ENCODE results near the gene TMCC1.

- TF ChIP-seq POLR2A (IDR thresholded peaks at IDR 0.05), result no peak
- TF ChIP-seq, protein P1, sequence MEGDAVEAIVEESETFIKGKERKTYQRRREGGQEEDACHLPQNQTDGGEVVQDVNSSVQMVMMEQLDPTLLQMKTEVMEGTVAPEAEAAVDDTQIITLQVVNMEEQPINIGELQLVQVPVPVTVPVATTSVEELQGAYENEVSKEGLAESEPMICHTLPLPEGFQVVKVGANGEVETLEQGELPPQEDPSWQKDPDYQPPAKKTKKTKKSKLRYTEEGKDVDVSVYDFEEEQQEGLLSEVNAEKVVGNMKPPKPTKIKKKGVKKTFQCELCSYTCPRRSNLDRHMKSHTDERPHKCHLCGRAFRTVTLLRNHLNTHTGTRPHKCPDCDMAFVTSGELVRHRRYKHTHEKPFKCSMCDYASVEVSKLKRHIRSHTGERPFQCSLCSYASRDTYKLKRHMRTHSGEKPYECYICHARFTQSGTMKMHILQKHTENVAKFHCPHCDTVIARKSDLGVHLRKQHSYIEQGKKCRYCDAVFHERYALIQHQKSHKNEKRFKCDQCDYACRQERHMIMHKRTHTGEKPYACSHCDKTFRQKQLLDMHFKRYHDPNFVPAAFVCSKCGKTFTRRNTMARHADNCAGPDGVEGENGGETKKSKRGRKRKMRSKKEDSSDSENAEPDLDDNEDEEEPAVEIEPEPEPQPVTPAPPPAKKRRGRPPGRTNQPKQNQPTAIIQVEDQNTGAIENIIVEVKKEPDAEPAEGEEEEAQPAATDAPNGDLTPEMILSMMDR (IDR thresholded peaks at IDR 0.05), result no peak
These were observed 29.0 kb downstream of the TMCC1 start for GRCh38 chr3:129864519-129864918.

All from thyroid gland (tissue), 4 donors.